Upper lobe of left lung (tissue), 6 donors: ENCODE results near the gene RHOB. TPM values are rescaled to one million over a fixed set of nuclear protein-coding genes. Genes with fewer than 3 reads are reported as not detected.
"Not testable (repeated sequence)": the region's sequence is repeated elsewhere in the genome, so short reads cannot be mapped to it uniquely, and the experiment has no call there.

Experiments used
- ATAC-seq, 2 donors: fragments of 200-7000 bp; cut with Tn5 transposase; one replicate each; pipeline ENCODE4 v1.9.1; 2022; ENCODE audit warnings: mild to moderate bottlenecking in 2 of 2, moderate library complexity in 2 of 2; ENCODE audit not compliant: low FRiP score in 2 of 2
- DNase-seq, 2 donors: peaks; one replicate each; pipeline ENCODE4 v3.0.0-alpha.2; 2019 to 2020
- H3K27ac ChIP-seq, 4 donors: fragments of 200-600 bp; sonication (generic); one replicate each; pipeline ENCODE4 v1.5.1; 2016 to 2019
- H3K27me3 ChIP-seq, 4 donors: fragments of 200-600 bp; sonication (generic); one replicate each; pipeline ENCODE4 v1.5.1; 2017 to 2019
- H3K36me3 ChIP-seq, 4 donors: fragments of 200-600 bp; sonication (generic); one replicate each; pipeline ENCODE4 v1.5.1; 2016 to 2019
- H3K4me1 ChIP-seq, 4 donors: fragments of 200-600 bp; sonication (generic); one replicate each; pipeline ENCODE4 v1.5.1; 2018 to 2019
- H3K4me3 ChIP-seq, 4 donors: fragments of 200-600 bp; sonication (generic); one replicate each; pipeline ENCODE4 v1.5.1; 2017 to 2019; ENCODE audit warnings: mild to moderate bottlenecking in 2 of 4, moderate library complexity in 1 of 4
- H3K9me3 ChIP-seq, 4 donors: fragments of 200-600 bp; sonication (generic); one replicate each; pipeline ENCODE4 v1.5.1; 2018 to 2019
- EP300 ChIP-seq, 4 donors: sonication (generic); formaldehyde crosslinking; IDR thresholded peaks; one replicate each; pipeline ENCODE4 v1.5.1; 2017; ENCODE audit warnings: antibody characterized with exemption in 4 of 4, control low read depth in 2 of 4
- POLR2A ChIP-seq, 4 donors: fragments of 450-650 bp; IDR thresholded peaks; one replicate each; pipeline ENCODE4 v1.5.1; 2016 to 2017; ENCODE audit warnings: antibody characterized with exemption in 4 of 4, mild to moderate bottlenecking in 2 of 4
- POLR2AphosphoS5 ChIP-seq, 2 donors: sonication (generic); formaldehyde crosslinking; IDR thresholded peaks; one replicate each; pipeline ENCODE4 v1.5.1; 2017; ENCODE audit warnings: antibody characterized with exemption in 2 of 2
- WGBS, 2 donors: methylation state at CpG; one replicate each; pipeline ENCODE4 v1.1.5; 2017 to 2018; 5-methylcytosine and 5-hydroxymethylcytosine counted together
- total RNA-seq, 6 donors: library from RNA; depleted of rRNA in 4 of 6; stranded (reverse); fragments of >200 nt in 4 of 6; gene quantifications; one replicate each; pipeline versions ENCODE4 v1.1.0 to v1.2.1, GENCODE V29; 2016 to 2021
- TF ChIP-seq, protein P1 (sequence below), 6 experiments: fragments of 450-650 bp in 4 of 6; fragments of 200-600 bp in 2 of 6; sonication (generic) in 2 of 6; IDR thresholded peaks; one replicate each; pipeline ENCODE4 v1.5.1; 2016 to 2019; ENCODE audit warnings: antibody characterized with exemption in 6 of 6
- donor health status: DM: no; HTN: no; CAD: no; lungs with moderate emphysema.
- donor health status: DM: no; HTN: yes; CAD: no; lungs with severe emphysema.

Gene RHOB
- total RNA-seq, 6 donors from 2014 or later, result 193 to 583 (median 336) TPM

DNA sequence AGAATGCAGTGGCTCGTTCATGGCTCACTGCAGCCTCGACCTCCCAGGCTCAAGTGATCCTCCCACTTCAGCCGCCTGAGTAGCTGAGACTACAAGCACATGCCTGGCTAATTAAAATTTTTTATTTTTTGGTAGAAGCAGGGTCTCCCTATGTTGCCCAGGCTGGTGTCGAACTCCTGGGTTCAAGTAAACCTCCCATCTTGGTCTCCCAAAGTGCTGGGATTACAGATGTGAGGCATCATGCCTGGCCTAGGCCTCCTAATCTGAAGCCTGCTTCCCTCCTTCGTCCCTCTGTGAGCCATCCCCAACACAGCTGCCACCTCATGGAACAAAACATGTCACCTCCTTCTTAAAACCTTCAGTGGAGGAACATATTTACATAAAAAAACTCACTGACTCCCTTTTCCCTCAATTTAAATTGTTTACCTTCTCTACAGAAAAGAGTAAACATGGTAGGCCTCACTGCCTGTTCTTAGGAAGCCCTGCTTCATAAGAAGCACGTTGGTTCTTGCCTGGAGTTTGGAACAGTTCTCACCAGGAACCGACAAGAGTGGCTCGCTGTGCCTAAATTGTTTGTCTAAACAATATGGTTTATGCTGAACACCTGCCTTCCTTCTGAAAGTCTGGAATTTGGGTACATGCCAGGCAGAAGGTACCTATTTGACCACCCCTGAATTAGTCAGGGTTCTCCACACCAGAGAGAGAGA lies 12.1 kb upstream of the RHOB start:
- ATAC-seq (no peak), DNase-seq (peak in 1 of 2 donors; percentile 10)
- H3K4me3 ChIP-seq, result no peak overlapping the region
- H3K27me3 ChIP-seq, result no peaks in the 10 kb centered on the region
- no peaks in the 10 kb centered on the region for H3K36me3 ChIP-seq
- peaks cover 20 to 25% (median 22%) of the 10 kb centered on the region in 4 donors for H3K4me1 ChIP-seq
- 75 to 83% methylated on average over 8 of the region's 8 CpGs for WGBS, 2 donors
- H3K27ac ChIP-seq, result peak overlapping the region in 1 of 4 donors; percentile 30
- no peaks in the 10 kb centered on the region for H3K9me3 ChIP-seq
- TF ChIP-seq, protein P1, sequence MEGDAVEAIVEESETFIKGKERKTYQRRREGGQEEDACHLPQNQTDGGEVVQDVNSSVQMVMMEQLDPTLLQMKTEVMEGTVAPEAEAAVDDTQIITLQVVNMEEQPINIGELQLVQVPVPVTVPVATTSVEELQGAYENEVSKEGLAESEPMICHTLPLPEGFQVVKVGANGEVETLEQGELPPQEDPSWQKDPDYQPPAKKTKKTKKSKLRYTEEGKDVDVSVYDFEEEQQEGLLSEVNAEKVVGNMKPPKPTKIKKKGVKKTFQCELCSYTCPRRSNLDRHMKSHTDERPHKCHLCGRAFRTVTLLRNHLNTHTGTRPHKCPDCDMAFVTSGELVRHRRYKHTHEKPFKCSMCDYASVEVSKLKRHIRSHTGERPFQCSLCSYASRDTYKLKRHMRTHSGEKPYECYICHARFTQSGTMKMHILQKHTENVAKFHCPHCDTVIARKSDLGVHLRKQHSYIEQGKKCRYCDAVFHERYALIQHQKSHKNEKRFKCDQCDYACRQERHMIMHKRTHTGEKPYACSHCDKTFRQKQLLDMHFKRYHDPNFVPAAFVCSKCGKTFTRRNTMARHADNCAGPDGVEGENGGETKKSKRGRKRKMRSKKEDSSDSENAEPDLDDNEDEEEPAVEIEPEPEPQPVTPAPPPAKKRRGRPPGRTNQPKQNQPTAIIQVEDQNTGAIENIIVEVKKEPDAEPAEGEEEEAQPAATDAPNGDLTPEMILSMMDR (IDR thresholded peaks at IDR 0.05), result no peak
- TF ChIP-seq EP300 (IDR thresholded peaks at IDR 0.05) (no peak), POLR2A (IDR thresholded peaks at IDR 0.05) (no peak), POLR2AphosphoS5 (IDR thresholded peaks at IDR 0.05) (no peak)

DNA sequence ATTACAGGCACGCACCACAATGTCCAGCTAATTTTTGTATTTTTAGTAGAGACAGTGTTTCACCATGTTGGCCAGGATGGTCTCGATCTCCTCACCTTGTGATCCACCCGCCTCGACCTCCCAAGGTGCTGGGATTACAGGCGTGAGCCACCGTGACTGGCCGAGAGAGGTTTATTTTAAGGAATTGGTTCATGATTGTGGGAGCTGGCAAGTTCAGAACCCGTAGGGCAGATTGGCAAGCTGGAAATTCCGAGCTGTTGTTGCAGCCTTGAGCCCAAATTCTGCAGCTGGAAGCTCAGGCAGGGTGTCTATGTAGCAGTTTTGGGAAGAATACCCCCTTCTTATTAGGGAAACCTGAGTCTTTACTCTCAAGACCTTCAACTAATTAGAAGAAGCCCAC lies 11.4 kb upstream of the RHOB start:
- 93% methylated on average over 9 of the region's 9 CpGs for WGBS, 2 donors
- not testable (repeated sequence) for ATAC-seq, H3K4me3 ChIP-seq, H3K27ac ChIP-seq, H3K27me3 ChIP-seq, H3K36me3 ChIP-seq, H3K9me3 ChIP-seq
- DNase-seq, result peak in 1 of 2 donors; percentile 1
- peaks cover 16 to 23% (median 19%) of the 10 kb centered on the region in 4 donors for H3K4me1 ChIP-seq

DNA sequence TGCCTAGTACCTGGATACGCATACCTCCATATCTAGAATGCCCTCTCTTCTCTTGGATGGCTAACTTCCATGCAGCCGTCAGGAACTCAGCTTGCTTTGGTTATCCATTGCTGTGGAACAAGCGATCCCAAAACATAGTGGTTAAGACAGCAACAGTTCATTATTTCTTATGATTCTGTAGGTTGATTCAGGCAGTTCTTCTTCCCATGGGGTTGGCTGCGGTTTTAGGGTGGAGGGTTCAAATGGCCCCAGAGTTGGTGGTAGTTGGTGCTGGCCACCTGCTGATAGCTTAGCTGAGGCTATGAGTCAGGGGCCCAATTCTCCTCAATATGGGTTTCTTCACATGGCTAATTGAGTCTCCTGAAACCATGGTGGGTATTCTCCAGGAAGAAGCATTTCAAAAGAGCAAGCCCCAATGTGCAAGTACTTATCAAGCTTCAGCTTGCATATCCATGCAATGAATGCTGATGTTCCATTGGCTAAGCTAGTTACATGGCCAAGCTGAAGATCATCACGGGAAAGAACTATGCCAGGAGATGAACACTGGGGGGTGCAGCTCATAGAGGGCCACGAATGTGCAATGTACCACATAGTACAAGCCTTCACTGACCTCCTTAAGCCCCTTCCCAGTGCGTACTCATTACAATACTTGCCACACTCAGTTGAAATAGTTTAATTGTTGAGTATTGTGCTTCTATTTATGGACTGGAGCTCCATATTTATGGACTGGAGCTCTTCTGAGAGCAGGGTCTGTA lies 10.0 kb upstream of the RHOB start:
- H3K4me1 ChIP-seq, result peaks cover 16 to 20% (median 19%) of the 10 kb centered on the region in 4 donors
- TF ChIP-seq EP300 (IDR thresholded peaks at IDR 0.05) (no peak), POLR2AphosphoS5 (IDR thresholded peaks at IDR 0.05) (no peak), POLR2A (IDR thresholded peaks at IDR 0.05) (no peak)
- TF ChIP-seq, protein P1 (IDR thresholded peaks at IDR 0.05), result no peak
- WGBS, 2 donors, result 93 to 99% methylated on average over 6 to 7 of the region's 7 CpGs

DNA sequence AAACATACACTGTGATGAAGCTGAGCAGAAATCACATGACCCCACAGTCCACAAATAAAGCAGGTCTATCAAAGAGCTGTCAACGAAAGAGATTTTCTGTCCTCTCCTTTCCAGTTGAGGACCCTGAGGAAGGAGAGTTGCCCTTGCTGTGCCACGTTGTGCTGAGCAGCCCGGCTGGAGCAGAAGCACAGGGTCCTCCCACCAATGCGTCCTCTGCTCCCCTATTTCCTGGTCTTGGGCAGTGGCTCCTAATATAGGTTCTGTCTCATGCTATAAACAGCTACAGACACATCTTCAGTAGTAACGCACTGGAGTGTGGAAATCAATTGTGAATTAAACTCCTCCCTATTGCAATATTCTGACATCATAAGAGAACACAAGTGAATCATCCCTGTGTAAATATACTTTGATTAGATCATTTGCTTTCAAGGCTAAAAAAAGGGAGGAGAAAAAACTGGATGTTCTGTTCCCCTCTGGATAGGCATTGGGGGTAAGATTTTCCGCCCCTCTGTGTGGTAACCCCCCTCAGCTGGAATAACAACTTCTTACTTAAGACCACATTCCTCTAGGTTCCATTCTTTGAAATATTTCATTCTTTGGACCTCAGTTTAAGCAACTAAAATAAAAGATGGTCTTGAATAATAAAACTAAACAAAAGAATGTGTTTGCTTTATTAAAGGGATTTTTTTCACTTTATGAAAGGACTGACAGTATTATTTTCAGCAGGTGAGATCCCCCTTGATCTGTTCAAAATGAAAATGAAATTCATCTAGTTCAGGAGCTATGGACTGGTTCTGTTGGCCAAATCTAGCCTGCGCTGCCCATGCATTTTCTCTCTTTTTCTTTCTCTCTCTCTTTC lies 8.3 kb upstream of the RHOB start:
- H3K9me3 ChIP-seq, result no peaks in the 10 kb centered on the region
- peaks cover 20 to 26% (median 24%) of the 10 kb centered on the region in 4 donors for H3K4me1 ChIP-seq
- no peak overlapping the region for H3K4me3 ChIP-seq
- ATAC-seq, result peak; percentile 81 to 90
- DNase-seq, result peak in 1 of 2 donors; percentile 44
- TF ChIP-seq POLR2A (IDR thresholded peaks at IDR 0.05) (peak in 2 of 4 donors; percentile 35 to 76), EP300 (IDR thresholded peaks at IDR 0.05) (peak; percentile 74 to 99 (median 90)), POLR2AphosphoS5 (IDR thresholded peaks at IDR 0.05) (peak; percentile 85 to 88)
- TF ChIP-seq, protein P1 (IDR thresholded peaks at IDR 0.05), result no peak
- no peaks in the 10 kb centered on the region for H3K36me3 ChIP-seq
- peak overlapping the region; percentile 58 to 80 (median 74) for H3K27ac ChIP-seq
- 44 to 61% methylated on average over 7 of the region's 7 CpGs for WGBS, 2 donors
- no peaks in the 10 kb centered on the region for H3K27me3 ChIP-seq

More for the DNA sequence above, 10.0 kb upstream of the RHOB start:
- Histone ChIP-seq H3K4me3 (no peak overlapping the region), H3K27ac (no peak overlapping the region), H3K9me3 (no peaks in the 10 kb centered on the region), H3K36me3 (no peaks in the 10 kb centered on the region), H3K27me3 (no peaks in the 10 kb centered on the region)
- DNase-seq, result no peak
- ATAC-seq, result no peak

DNA sequence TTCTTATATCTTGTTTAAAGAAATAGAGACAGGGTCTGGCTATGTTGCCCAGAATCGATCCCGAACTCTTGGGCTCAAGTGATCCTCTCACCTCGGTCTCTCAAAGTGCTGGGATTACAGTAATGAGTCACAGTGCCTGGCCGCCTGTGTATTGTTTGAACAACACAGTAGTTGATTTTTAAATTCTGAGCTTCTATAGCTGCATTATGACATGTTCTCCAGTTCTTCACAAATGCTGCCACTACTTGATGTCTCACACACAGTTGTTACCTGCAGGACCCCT lies 7.7 kb upstream of the RHOB start:
- DNase-seq (peak in 1 of 2 donors; percentile 58), ATAC-seq (peak in 1 of 2 donors; percentile 22)
- H3K36me3 ChIP-seq, result no peaks in the 10 kb centered on the region
- H3K27me3 ChIP-seq, result no peaks in the 10 kb centered on the region
- TF ChIP-seq, protein P1 (IDR thresholded peaks at IDR 0.05), result no peak
- TF ChIP-seq POLR2AphosphoS5 (IDR thresholded peaks at IDR 0.05) (no peak), POLR2A (IDR thresholded peaks at IDR 0.05) (no peak)
- H3K9me3 ChIP-seq, result no peaks in the 10 kb centered on the region
- peak overlapping the region; percentile 58 to 80 (median 74) for H3K27ac ChIP-seq
- 53 to 75% methylated on average over 4 of the region's 4 CpGs for WGBS, 2 donors
- H3K4me1 ChIP-seq, result peaks cover 26 to 32% (median 30%) of the 10 kb centered on the region in 4 donors
- H3K4me3 ChIP-seq, result no peak overlapping the region
